Ishikawa (cell line): Measurements from ENCODE around the gene GOLGA6C.

Source experiments
- CEBPB ChIP-seq: IDR thresholded peaks from 2 replicates; pipeline ENCODE4 v1.6.1; 2012
- EP300 ChIP-seq: IDR thresholded peaks from 2 replicates; pipeline ENCODE4 v1.6.1; 2012; ENCODE audit warnings: borderline replicate concordance
- RAD21 ChIP-seq: IDR thresholded peaks from 2 replicates; pipeline ENCODE4 v1.6.1; 2012; ENCODE audit warnings: low read depth
- TCF12 ChIP-seq: IDR thresholded peaks from 2 replicates; pipeline ENCODE4 v1.6.1; 2012; ENCODE audit warnings: low read depth
- YY1 ChIP-seq: IDR thresholded peaks from 2 replicates; pipeline ENCODE4 v1.6.1; 2012; ENCODE audit warnings: low read depth
- ZBTB7A ChIP-seq: IDR thresholded peaks from 2 replicates; pipeline ENCODE4 v1.6.1; 2012; ENCODE audit warnings: low read depth
- TF ChIP-seq, protein P1 (sequence below): IDR thresholded peaks from 2 replicates; pipeline ENCODE4 v1.6.1; 2012; ENCODE audit warnings: low read depth, mild to moderate bottlenecking
- TF ChIP-seq, protein P2 (sequence below): IDR thresholded peaks from 2 replicates; pipeline ENCODE4 v1.6.1; 2012

GRCh38 chr15:75233504-75234190 is 24.5 kb upstream of the GOLGA6C start:
- TF ChIP-seq, protein P1, sequence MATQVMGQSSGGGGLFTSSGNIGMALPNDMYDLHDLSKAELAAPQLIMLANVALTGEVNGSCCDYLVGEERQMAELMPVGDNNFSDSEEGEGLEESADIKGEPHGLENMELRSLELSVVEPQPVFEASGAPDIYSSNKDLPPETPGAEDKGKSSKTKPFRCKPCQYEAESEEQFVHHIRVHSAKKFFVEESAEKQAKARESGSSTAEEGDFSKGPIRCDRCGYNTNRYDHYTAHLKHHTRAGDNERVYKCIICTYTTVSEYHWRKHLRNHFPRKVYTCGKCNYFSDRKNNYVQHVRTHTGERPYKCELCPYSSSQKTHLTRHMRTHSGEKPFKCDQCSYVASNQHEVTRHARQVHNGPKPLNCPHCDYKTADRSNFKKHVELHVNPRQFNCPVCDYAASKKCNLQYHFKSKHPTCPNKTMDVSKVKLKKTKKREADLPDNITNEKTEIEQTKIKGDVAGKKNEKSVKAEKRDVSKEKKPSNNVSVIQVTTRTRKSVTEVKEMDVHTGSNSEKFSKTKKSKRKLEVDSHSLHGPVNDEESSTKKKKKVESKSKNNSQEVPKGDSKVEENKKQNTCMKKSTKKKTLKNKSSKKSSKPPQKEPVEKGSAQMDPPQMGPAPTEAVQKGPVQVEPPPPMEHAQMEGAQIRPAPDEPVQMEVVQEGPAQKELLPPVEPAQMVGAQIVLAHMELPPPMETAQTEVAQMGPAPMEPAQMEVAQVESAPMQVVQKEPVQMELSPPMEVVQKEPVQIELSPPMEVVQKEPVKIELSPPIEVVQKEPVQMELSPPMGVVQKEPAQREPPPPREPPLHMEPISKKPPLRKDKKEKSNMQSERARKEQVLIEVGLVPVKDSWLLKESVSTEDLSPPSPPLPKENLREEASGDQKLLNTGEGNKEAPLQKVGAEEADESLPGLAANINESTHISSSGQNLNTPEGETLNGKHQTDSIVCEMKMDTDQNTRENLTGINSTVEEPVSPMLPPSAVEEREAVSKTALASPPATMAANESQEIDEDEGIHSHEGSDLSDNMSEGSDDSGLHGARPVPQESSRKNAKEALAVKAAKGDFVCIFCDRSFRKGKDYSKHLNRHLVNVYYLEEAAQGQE: no peak
- no peak for TF ChIP-seq RAD21
- TF ChIP-seq YY1: no peak
- TF ChIP-seq, protein P2, sequence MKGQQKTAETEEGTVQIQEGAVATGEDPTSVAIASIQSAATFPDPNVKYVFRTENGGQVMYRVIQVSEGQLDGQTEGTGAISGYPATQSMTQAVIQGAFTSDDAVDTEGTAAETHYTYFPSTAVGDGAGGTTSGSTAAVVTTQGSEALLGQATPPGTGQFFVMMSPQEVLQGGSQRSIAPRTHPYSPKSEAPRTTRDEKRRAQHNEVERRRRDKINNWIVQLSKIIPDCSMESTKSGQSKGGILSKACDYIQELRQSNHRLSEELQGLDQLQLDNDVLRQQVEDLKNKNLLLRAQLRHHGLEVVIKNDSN: no peak
- TF ChIP-seq CEBPB: no peak
- TF ChIP-seq EP300: no peak
- no peak for TF ChIP-seq ZBTB7A
- TF ChIP-seq TCF12: no peak
